HG03280 (cell line): ENCODE results near the gene ARRB1.
"Not testable (repeated sequence)": the region's sequence is repeated elsewhere in the genome, so short reads cannot be mapped to it uniquely, and the experiment has no call there.

ENCODE experiments used
- ATAC-seq: cut with Tn5 transposase; IDR thresholded peaks from one replicate; pipeline ENCODE4 v1.9.1; 2021; ENCODE audit warnings: mild to moderate bottlenecking, moderate library complexity; ENCODE audit not compliant: unreplicated experiment

ARRB1 gene

DNA sequence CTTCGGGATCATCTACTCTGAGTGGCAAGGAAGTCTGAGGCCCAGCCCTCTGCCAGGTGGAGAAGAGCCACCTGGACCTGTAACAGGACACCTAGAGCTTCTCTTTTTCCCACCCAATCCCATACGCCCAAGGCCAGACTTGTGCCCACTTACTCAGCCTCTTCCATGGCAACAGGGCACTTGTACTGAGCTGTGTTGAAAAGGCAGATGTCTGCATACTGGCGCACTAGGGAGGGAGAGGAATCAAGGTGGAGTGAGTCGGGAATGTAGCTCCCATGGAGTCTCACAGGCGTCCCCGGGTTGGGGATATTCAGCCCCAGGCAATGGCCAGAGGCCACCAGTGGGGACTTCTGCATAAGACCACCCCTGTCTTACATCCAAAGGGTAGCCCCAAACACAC, 74.8 kb downstream of the ARRB1 start:
- ATAC-seq = no peak

DNA sequence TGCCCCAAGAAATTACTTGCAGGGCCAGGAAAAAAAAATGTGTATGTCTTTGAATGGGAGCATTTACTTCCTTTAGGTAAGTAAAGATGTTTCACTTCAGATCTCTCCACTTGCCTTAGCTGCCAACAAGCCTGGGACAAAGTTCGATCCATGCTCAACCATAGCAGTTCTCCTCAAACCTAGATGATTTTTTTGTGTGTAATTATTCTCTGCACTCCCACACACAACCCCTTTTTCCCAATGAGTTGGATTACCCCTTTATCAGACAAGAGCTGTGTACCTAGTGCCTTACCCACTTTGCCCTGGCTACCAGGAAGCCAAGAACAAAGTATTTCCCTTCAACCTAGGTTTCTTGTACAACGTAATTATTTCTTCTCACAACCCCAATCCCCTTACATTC, 75.3 kb downstream of the ARRB1 start:
- ATAC-seq = no peak

DNA sequence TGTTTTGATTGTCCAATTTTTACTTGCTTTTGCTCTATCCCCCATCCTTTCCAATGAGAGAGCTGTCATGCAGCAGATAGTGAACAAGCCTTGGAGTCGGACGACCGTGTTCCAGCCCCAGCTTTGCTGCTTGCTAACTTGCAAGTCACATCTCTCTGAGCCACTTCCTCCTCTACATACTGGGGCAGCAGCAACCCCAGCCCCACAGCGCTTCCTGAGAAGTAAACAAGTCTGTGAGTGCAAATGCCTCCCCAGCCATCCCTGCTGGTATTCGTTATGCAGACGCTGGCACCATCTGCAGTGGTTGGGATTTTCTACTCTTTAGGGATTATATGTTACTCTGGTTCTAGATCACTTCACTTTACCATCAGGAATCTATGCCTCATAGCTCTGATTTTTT, 75.9 kb downstream of the ARRB1 start:
- no peak for ATAC-seq

DNA sequence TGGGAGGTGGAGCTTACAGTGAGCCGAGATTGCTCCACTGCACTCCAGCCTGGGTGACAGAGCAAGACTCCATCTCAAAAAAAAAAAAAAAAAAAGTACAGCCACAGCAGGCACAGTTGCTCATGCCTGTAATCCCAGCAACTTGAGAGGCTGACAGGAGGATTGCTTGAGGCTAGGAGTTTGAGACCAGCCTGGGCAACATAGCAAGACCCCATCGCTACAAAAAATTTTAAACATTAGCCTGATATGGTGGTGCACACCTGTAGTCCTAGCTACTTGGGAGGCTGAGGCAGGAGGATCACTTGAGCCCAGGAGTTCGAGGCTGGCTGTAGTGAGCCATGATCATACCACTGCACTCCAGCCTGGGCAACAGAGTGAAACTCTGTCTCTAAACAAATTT, 76.7 kb downstream of the ARRB1 start:
- ATAC-seq = not testable (repeated sequence)

DNA sequence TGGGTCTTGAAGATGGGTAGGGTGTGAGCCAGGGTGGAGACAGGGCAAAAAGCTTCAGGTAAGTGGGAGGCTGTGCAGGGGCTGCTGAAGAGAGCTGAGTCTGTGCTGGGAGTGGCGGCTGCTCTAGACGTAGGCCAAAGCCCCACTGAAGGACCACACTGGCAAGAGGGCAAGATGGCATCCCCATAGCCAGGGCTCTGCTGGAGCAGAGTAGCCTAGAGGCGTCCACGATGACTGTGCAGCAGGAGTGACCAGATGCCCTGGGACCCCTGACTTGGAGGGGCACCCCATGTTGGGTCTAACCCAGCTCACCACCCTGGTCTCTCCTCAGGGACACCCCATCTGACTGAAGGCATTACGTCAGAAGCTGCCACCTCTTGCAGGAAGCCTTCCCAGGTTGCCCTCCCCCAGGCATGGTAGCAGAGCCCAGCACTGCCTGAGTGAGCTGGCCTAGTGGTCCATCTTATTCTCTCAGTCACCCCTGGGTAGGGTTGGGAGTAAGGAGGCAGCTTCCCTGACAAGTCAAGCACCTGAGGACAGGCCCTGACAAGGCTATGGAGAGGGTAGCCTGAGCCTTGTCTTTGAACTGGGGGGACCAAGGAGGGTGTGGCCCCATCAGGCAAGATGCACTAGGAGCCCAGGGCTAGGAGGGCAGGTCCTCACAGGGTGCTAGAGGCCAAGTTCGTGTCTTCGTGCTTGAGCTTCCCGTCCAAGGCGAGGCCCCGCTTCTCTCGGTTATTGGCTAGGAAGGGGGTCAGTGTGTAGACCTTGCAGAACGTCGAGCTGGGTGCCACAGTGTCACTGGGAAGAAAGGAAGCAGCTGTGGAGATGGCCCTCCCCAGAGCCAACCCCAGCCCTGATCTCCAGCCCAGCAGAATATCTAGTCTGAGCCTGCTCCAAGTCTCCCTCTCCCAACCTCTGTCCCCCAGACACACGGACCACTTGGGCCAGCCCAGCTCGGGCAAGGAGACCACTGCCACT, 77.8 kb downstream of the ARRB1 start:
- no peak for ATAC-seq

DNA sequence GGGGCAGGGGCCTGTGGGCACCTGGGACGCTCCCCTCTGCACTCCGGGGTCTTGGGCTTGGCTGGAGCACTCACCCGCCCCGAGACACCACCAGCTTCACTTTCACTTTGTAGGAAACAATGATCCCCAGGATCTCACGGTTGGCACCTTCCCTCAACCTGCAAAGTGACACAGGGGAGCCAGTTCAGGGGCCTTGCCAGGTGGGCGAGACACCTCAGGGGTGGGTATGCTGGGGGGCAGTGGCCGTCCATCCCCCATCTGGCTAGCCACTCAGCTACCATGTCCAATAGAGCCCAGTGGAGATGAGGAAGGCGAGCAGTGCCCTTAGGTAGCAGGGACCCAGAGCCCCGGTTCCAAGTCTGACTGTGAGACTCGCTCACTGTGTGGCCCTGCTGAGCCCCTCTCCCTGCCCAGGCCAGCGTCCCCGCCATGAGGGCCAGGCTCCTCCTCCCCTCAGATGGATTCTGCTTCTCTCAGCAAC, 78.6 kb downstream of the ARRB1 start:
- ATAC-seq = no peak

DNA sequence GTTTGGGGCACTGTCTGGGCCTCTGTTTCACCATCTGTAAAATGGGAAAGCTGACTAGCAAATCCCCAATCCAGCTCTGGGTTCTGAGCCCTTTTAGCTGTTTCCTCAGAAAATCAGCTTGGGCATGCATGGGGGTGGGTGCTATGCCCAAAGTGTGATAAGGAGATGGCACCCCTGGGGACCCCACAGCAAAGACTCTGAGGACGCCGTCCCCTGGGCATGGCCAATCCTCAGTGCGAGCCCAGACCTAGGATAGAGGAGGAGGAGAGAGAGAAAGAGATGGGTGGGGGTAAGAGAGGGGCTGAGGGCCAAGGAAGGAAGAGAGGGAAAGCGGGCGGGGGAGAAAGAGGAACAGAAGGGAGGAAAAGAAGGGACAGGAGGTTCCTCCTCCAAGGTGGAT, 79.1 kb downstream of the ARRB1 start:
- no peak for ATAC-seq

DNA sequence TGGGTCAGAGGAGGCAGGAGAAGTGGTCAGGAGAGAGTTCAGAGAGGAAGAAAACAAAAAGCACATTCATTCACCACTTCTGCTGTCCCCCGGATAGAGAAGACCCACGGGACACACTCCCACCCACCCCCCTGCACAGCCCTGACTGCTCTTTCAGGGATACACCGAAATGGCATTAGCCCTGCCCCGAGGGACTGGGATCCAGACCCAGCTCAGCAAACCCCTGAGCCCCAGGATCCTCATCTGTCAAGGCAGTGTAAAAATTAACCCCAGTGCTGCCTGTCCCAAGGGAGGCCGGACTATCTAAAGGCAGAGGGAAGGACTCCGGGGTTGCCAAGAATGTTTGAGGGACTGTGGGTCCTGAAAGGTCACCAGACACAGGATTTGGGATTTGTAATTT, 79.7 kb downstream of the ARRB1 start:
- ATAC-seq = no peak

DNA sequence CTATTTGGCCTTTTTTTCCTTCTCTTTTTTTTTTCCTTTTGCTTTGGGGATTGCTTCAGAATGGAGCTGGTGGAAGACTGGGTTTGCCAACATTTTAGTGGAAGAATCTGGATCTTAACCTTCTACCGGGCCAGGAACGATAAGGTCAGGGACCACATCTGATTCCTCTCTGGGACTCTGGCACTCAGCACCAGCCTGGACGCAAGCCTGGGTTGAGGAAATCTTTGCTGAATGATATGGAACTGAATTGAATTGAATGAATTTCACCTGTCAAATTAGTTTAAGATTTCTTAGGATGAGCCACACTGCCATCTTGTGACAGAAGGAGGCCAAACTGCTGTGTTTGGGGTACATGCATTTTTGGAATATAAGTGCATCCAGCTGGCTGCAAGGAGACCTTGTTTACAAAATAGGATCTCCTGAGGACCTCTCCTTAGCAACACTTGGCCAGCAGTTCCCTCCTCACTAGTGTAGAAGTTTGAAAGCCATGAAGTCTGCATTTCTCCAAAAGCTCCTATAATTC, 80.5 kb downstream of the ARRB1 start:
- no peak for ATAC-seq

DNA sequence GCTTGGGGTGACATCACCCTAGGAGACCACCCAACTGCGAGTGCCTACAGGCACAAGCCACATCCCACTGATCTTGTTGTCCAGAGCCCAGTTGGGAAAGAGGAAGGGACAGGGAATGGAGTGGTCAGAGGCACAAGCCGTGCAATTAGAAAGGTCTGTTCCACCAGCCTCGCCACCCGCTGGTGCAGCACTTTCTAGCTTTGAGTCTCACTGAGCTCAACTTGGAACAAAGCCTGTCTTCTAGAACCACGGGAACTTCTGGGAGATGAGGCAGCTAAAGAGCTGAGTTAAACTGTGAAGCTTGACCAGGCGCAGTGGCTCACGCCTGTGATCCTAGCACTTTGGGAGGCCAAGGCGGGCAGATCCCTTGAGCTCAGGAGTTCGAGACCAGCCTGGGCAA, 81.6 kb downstream of the ARRB1 start:
- ATAC-seq = no peak

DNA sequence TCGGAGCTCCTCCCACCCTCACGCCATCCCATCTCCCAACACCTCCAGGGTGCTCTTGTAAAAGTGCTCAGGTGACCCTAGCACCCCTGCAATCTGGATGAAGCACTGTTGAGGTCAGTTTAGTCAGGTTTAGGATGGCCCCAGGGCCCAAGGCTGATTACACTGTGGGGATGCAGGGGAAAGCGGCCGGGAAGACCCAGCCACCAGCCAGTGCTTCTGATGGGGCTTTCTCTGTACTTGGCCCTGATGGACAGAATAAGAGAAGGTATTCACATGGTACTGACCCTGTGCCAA, 82.1 kb downstream of the ARRB1 start:
- ATAC-seq = no peak

DNA sequence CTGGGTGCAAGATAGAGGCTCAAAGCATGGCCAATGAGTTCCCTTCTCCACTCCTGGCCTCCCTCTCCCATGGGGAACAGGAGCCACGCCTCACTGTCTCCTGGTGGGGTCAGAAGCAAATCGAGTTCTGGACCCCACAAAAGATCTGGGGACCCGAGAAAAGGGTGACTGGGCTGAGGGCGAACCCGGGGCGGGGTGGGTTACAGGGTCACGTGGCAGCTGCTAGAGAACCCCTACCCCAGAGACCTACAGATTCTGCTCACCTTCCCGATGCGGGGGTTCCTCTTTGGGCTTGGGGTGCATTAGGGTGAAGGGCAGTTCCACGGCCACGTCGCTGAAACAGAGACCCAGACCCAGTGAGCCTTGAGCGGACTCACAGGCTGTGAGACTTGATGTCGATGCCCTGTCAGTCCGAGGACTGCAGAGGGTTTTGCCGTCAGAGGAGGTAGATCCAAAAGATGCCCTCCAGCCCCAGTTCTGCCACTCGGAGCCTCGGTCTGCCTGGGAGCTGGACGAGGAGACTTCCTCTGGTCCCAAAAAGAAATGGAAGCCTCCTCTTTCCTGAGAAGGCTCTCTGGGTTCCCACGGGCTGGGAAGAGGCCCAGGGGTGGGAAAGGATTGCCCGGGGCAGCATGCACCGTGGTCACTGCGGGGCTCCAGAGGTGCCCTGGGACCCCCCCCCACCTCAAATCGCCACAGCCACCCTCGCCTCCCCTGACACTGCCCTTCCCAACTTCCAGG, 82.7 kb downstream of the ARRB1 start:
- ATAC-seq = no peak

DNA sequence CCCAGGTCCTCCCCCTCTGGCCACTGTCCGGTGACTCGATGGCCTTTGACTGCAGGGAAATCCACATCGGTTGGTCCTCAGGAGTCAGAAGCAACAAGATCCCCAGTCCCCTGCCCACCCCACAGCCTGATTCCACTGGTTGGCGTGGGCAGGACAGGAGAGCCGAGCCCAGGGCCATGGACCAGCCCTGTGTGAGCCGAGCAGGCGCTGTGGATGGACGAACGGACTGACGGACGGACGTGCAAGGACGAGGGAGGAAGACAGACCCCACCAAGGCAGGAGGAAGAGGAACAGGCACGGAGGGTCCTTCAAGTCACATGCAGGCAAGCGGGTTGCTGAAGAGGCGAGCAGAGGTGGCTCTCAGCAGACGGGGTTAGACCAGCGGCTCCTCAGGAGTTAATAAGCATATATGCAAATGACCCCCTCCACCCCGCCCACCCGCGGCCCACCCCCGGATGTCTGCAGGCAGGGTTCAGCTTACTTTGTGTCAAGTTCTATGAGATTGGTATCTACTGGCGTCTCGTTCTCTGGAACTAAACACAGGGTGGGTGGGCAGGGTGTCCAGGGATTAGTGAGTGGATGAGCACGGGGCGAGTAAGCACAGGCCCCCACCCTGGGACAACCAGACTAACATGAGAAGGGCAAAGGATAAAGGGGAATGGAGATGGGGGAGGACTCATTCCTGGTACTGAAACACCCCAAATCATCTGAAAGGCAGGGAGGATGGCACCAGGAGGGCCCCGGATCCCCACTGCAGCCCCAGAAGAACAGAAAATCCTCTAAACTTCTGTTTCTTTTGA, 84.1 kb downstream of the ARRB1 start:
- no peak for ATAC-seq

DNA sequence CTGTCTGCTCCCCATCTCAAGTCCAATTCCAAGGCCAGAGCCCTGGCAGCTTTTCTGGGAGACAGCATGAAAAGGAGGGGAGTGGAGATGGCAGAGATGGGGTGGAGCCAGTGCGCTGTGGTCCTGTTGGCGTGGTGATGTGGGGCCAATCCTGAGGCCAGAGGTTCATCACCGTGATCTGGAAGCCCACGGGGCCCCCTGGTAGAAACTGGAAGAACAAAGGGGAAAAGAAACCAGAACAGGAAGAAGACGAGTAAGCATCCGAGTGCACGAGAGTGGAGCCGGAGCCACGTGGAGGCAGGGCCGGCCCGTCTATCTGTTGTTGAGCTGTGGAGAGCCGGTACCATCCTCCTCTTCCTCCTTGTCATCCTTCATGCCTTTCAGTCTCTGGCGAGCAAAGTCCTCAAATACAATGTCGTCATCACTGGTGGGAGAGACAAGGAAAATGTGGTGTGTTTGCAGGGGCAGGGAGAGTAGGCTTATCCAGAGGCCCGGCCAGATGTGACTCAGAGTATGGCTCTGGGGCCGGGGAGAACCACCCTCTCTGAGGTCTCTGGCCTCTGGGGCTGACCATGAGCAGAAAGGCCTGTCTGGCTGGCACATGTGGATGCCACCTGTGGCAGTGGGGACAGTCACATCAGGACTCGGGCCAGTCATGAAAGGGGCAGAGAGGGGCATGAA, 85.5 kb downstream of the ARRB1 start:
- ATAC-seq = no peak

DNA sequence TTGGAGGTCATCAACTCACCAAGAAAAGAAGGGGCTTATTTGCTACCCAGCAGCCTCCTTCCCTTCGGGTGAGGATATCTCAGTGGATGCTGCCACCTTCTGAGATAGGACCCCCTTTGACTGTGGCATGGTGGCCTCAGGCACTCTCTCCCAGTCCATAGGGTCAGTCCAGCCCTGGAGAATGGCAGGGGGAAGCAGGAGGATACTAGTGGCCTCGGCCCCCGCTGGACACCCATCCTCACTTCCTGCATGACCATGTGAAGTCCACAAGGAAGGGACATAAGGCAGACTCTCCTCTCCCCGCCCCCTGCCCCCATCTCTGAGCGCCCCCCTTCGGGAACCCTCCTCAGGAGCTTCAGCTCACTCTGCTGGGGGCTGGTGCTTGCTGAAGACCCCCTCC, 86.5 kb downstream of the ARRB1 start:
- ATAC-seq = no peak

DNA sequence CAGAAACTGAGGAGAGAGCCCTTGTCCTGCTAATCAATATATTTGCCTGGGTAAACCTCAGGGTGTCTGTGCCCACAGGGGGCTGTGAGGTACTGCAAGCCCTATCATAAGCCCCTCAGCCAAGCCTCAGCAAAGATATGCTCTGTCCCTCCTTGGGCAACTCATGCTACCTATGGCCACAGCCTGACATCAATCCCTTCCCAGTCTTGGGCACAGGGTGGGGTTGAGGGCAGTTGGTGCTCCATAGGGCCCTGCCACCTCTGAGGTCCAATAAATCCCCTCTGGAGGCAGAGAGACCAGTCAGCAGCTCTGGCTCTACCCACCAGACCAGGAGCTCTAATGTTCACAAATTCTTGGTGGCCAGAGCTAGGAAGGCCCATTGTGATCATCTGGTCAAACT, 87.1 kb downstream of the ARRB1 start:
- ATAC-seq = no peak

DNA sequence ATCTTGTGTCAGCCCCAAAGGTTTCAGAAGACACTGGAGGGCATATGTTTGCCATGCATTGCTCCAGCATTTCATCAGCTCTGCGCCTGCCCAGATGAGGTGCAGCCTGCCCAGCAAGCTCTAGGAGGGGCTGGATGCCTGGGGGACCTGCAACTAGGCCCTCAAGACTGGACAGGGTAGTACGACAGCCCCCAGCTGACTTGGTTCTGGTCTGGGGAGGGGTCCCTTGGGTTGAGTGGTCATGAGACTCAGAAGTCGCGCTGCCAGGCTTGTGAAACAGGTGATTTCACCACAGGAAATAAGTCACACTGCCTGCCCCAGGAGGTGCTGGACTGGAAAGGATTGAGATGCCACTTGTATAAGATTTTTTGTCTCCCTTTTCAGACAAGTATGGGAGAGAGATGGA, 87.5 kb downstream of the ARRB1 start:
- no peak for ATAC-seq

DNA sequence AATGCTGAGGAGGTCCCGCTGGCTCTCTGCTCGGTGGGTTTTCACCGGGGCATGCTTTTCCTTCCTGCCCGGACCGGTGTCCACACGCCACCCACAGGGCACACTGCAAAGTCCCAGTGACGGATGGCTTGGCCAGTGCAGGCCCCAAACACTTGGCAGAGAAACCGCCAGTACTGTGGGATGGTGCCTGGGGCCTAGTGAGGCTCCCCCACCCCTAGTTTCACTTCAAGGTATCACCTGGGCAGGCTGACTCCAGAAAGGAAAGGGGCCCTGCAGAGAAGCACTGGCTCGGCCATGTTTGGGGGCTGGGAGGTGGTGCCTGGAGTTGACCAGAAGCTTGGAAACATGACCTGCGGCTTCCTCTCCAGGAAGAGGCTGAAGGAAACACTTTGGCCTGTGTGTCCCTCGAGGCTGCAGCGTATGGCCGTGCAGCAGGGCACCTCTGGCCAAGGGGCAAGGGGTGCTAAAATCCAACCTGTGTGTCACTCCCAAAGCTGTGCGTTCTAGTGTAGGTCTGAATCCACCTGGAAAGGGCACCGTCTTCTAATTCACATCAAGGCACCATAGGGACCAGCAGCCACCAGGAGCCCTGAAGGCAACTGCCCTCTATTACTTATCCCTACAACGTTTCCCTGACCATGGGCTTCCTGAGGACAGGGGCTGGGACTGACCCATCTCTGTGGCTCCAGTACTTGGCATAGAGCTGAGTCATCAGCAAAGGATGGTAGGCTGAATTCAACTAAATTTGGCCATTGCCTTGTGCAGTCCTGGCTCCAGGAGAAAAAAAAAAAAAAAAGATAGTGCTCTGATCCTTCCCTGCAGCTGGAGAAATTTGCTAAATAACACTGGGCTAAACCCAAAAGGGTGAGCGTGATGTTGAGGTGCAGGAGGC, 88.3 kb downstream of the ARRB1 start:
- ATAC-seq = no peak

DNA sequence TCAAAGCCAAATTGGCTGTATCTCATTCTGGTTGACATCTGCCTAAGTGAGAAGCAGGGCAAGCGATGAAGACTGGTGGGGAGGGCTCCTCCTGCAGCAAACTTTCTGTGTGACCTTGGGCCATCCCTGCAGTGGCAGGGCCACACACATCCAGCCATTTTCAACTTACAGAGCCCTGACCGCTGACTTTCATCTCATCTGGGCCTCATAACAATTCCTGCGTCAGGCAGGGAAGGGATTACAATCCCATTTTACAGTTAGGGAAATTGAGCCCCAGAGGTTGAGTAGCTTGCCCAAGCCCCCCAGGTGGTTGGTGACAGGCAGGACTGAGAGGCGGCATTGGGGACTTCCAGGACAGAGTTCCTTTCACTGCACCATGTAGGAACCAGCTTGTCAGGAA, 89.0 kb downstream of the ARRB1 start:
- ATAC-seq = no peak
